ENCODE data around the gene TMEM92. TPM values are rescaled to one million over a fixed set of nuclear protein-coding genes. Genes with fewer than 3 reads are reported as not detected.
"Not testable (repeated sequence)": the region's sequence is repeated elsewhere in the genome, so short reads cannot be mapped to it uniquely, and the experiment has no call there.

TMEM92 gene
- total RNA-seq, 1 donor from 2014 or later: 0.44 TPM

- peaks cover 2% of the 10 kb centered on the region for H3K27me3 Mint-ChIP-seq
- H3K36me3 Mint-ChIP-seq (ENCODE audit: low read depth): no peaks in the 10 kb centered on the region
- peak overlapping the region; percentile 95 for H3K27ac Mint-ChIP-seq
- DNase-seq: no peak
- intact Hi-C loops (cut with micrococcal nuclease): loop anchor here (1.0 kb wide), 1 partner anchor 16 kb away; no protein-coding TSS in a partner anchor
- no peaks in the 10 kb centered on the region for H3K9me3 Mint-ChIP-seq
- no peak overlapping the region for H3K4me3 Mint-ChIP-seq
- H3K4me1 Mint-ChIP-seq: peaks cover 21% of the 10 kb centered on the region
Measured at GRCh38 chr17:50311112-50311460, 36.8 kb downstream of the TMEM92 start.

- peak overlapping the region; percentile 95 for H3K27ac Mint-ChIP-seq
- intact Hi-C loops (cut with micrococcal nuclease): loop anchor here (1.0 kb wide), 1 partner anchor 16 kb away; no protein-coding TSS in a partner anchor
- no peak overlapping the region for H3K4me3 Mint-ChIP-seq
- H3K36me3 Mint-ChIP-seq (ENCODE audit: low read depth): no peaks in the 10 kb centered on the region
- peaks cover 21% of the 10 kb centered on the region for H3K4me1 Mint-ChIP-seq
- no peaks in the 10 kb centered on the region for H3K9me3 Mint-ChIP-seq
- H3K27me3 Mint-ChIP-seq: peaks cover 2% of the 10 kb centered on the region
- no peak for DNase-seq
Measured at GRCh38 chr17:50311483-50311882, 37.2 kb downstream of the TMEM92 start.

- Mint-ChIP-seq H3K9me3 (no peaks in the 10 kb centered on the region), H3K4me1 (peaks cover 21% of the 10 kb centered on the region), H3K4me3 (no peak overlapping the region), H3K27me3 (peaks cover 2% of the 10 kb centered on the region), H3K27ac (no peak overlapping the region), H3K36me3 (ENCODE audit: low read depth) (no peaks in the 10 kb centered on the region)
- intact Hi-C loops (cut with micrococcal nuclease): no loop called here
- DNase-seq: no peak
Measured at GRCh38 chr17:50312308-50312707, 38.0 kb downstream of the TMEM92 start.

GRCh38 chr17:50314456-50315011, 40.3 kb downstream of the TMEM92 start:
- Mint-ChIP-seq H3K27me3 (peaks cover 2% of the 10 kb centered on the region), H3K4me1 (peaks cover 16% of the 10 kb centered on the region), H3K4me3 (no peak overlapping the region), H3K9me3 (no peaks in the 10 kb centered on the region), H3K36me3 (ENCODE audit: low read depth) (no peaks in the 10 kb centered on the region), H3K27ac (no peak overlapping the region)
- no peak for DNase-seq
- intact Hi-C loops (cut with micrococcal nuclease): no loop called here

- no peak overlapping the region for H3K4me3 Mint-ChIP-seq
- peaks cover 7% of the 10 kb centered on the region for H3K4me1 Mint-ChIP-seq
- no peaks in the 10 kb centered on the region for H3K9me3 Mint-ChIP-seq
- DNase-seq: no peak
- H3K27ac Mint-ChIP-seq: no peak overlapping the region
- peaks cover 2% of the 10 kb centered on the region for H3K27me3 Mint-ChIP-seq
- intact Hi-C loops (cut with micrococcal nuclease): no loop called here
- H3K36me3 Mint-ChIP-seq (ENCODE audit: low read depth): no peaks in the 10 kb centered on the region
Measured at GRCh38 chr17:50316016-50316587, 41.8 kb downstream of the TMEM92 start.

GRCh38 chr17:50316660-50317059, 42.4 kb downstream of the TMEM92 start:
- H3K4me3 Mint-ChIP-seq; intact Hi-C loops (cut with micrococcal nuclease); H3K4me1 Mint-ChIP-seq; DNase-seq; H3K36me3 Mint-ChIP-seq (ENCODE audit: low read depth); H3K9me3 Mint-ChIP-seq; H3K27me3 Mint-ChIP-seq; H3K27ac Mint-ChIP-seq: not testable (repeated sequence)

- DNase-seq: no peak
- no peaks in the 10 kb centered on the region for H3K9me3 Mint-ChIP-seq
- H3K4me3 Mint-ChIP-seq: no peak overlapping the region
- H3K27ac Mint-ChIP-seq: no peak overlapping the region
- intact Hi-C loops (cut with micrococcal nuclease): no loop called here
- H3K27me3 Mint-ChIP-seq: peaks cover 2% of the 10 kb centered on the region
- H3K4me1 Mint-ChIP-seq: no peaks in the 10 kb centered on the region
- no peaks in the 10 kb centered on the region for H3K36me3 Mint-ChIP-seq (ENCODE audit: low read depth)
Measured at GRCh38 chr17:50317121-50317520, 42.9 kb downstream of the TMEM92 start.

- no peak overlapping the region for H3K27ac Mint-ChIP-seq
- no peak for DNase-seq
- no peaks in the 10 kb centered on the region for H3K4me1 Mint-ChIP-seq
- intact Hi-C loops (cut with micrococcal nuclease): no loop called here
- H3K4me3 Mint-ChIP-seq: no peak overlapping the region
- H3K36me3 Mint-ChIP-seq (ENCODE audit: low read depth): no peaks in the 10 kb centered on the region
- no peaks in the 10 kb centered on the region for H3K9me3 Mint-ChIP-seq
- H3K27me3 Mint-ChIP-seq: peaks cover 2% of the 10 kb centered on the region
Measured at GRCh38 chr17:50318501-50319285, 44.4 kb downstream of the TMEM92 start.

- no peak for DNase-seq
- Mint-ChIP-seq H3K36me3 (ENCODE audit: low read depth) (no peaks in the 10 kb centered on the region), H3K4me3 (no peak overlapping the region), H3K27me3 (peaks cover 2% of the 10 kb centered on the region), H3K4me1 (no peaks in the 10 kb centered on the region), H3K9me3 (no peaks in the 10 kb centered on the region), H3K27ac (no peak overlapping the region)
- intact Hi-C loops (cut with micrococcal nuclease): no loop called here
Measured at GRCh38 chr17:50319306-50320004, 45.2 kb downstream of the TMEM92 start.

- no peak for DNase-seq
- H3K9me3 Mint-ChIP-seq: no peaks in the 10 kb centered on the region
- intact Hi-C loops (cut with micrococcal nuclease): no loop called here
Measured at GRCh38 chr17:50322271-50322670, 48.0 kb downstream of the TMEM92 start.

GRCh38 chr17:50323060-50323459, 48.8 kb downstream of the TMEM92 start:
- Mint-ChIP-seq H3K27me3 (no peaks in the 10 kb centered on the region), H3K4me3 (no peak overlapping the region), H3K36me3 (ENCODE audit: low read depth) (no peaks in the 10 kb centered on the region), H3K27ac (no peak overlapping the region), H3K4me1 (peaks cover 6% of the 10 kb centered on the region), H3K9me3 (no peaks in the 10 kb centered on the region)
- DNase-seq: no peak
- intact Hi-C loops (cut with micrococcal nuclease): no loop called here

More at GRCh38 chr17:50322271-50322670, 48.0 kb downstream of the TMEM92 start:
- Mint-ChIP-seq H3K27me3 (no peaks in the 10 kb centered on the region), H3K36me3 (ENCODE audit: low read depth) (no peaks in the 10 kb centered on the region), H3K4me1 (peaks cover 6% of the 10 kb centered on the region), H3K27ac (no peak overlapping the region), H3K4me3 (no peak overlapping the region)

- Mint-ChIP-seq H3K4me3 (no peak overlapping the region), H3K9me3 (no peaks in the 10 kb centered on the region), H3K36me3 (ENCODE audit: low read depth) (no peaks in the 10 kb centered on the region), H3K4me1 (peaks cover 6% of the 10 kb centered on the region), H3K27ac (peak overlapping the region; percentile 59), H3K27me3 (no peaks in the 10 kb centered on the region)
- DNase-seq: no peak
- intact Hi-C loops (cut with micrococcal nuclease): no loop called here
Measured at GRCh38 chr17:50325906-50326305, 51.6 kb downstream of the TMEM92 start.

GRCh38 chr17:50326831-50327364, 52.6 kb downstream of the TMEM92 start:
- Mint-ChIP-seq H3K9me3 (no peaks in the 10 kb centered on the region), H3K27me3 (no peaks in the 10 kb centered on the region), H3K27ac (peak overlapping the region; percentile 73), H3K36me3 (ENCODE audit: low read depth) (no peaks in the 10 kb centered on the region), H3K4me3 (no peak overlapping the region), H3K4me1 (peaks cover 7% of the 10 kb centered on the region)
- intact Hi-C loops (cut with micrococcal nuclease): loop anchor here (1.0 kb wide), 1 partner anchor 16 kb away; no protein-coding TSS in a partner anchor
- DNase-seq: no peak

Data from activated CD4-positive, alpha-beta T cell treated with anti-CD3 and anti-CD28 coated beads, Interleukin-2, amount 10 ng/mL, durations not matched to agents 24 days and 14 days (primary cell).